Measurements from ENCODE around the gene AGFG2.

- TF ChIP-seq CTCF (IDR thresholded peaks at IDR 0.05): no peak
- TF ChIP-seq POLR2A (IDR thresholded peaks at IDR 0.05): no peak
Observed at GRCh38 chr7:100584054-100584682, 45.2 kb downstream of the AGFG2 start.

Data from adrenal gland (tissue), 5 donors.